ENCODE measurements around the gene TMEM182.

Gene TMEM182

GRCh38 chr2:102848366-102848839 lies 86.6 kb downstream of the TMEM182 start (continued):
- TF ChIP-seq KLF10 (tag by site-specific recombination; IDR thresholded peaks at IDR 0.05) (no peak), ZNF704 (tag by site-specific recombination; IDR thresholded peaks at IDR 0.05) (no peak), ZNF837 (tag by site-specific recombination; IDR thresholded peaks at IDR 0.05) (no peak), ZNF404 (tag by site-specific recombination; IDR thresholded peaks at IDR 0.05) (no peak), GLIS1 (tag by site-specific recombination; IDR thresholded peaks at IDR 0.05) (peak; percentile 49; the same call in 1 of the 2 replicates), ZNF596 (tag by site-specific recombination; IDR thresholded peaks at IDR 0.05) (no peak), ZIC2 (tag by site-specific recombination; IDR thresholded peaks at IDR 0.05) (no peak), ZNF155 (tag by site-specific recombination; IDR thresholded peaks at IDR 0.05) (no peak), GLIS2 (tag by site-specific recombination; IDR thresholded peaks at IDR 0.05) (peak; percentile 80), SP2 (tag by site-specific recombination; IDR thresholded peaks at IDR 0.05) (no peak), ZNF335 (tag by site-specific recombination; conservative IDR thresholded peaks at IDR 0.05) (peak; percentile 71; the same call in 1 of the 2 replicates), ZFP3 (tag by site-specific recombination; IDR thresholded peaks at IDR 0.05; ENCODE audit: low read depth) (no peak), ZNF221 (tag by site-specific recombination; IDR thresholded peaks at IDR 0.05; ENCODE audit: borderline replicate concordance) (no peak), HOXA7 (CRISPR knock-in tag; IDR thresholded peaks at IDR 0.05; ENCODE audit: borderline replicate concordance) (no peak), ZNF558 (tag by site-specific recombination; IDR thresholded peaks at IDR 0.05) (no peak), ZNF211 (tag by site-specific recombination; IDR thresholded peaks at IDR 0.05; ENCODE audit: low read depth) (no peak), ZNF561 (tag by site-specific recombination; IDR thresholded peaks at IDR 0.05; ENCODE audit: borderline replicate concordance) (peak; percentile 59; the same call in 1 of the 2 replicates), REPIN1 (tag by site-specific recombination; IDR thresholded peaks at IDR 0.05; ENCODE audit: low read depth) (no peak), OSR2 (tag by site-specific recombination; IDR thresholded peaks at IDR 0.05) (peak; percentile 54; the same call in 1 of the 2 replicates), ZFP69B (tag by site-specific recombination; IDR thresholded peaks at IDR 0.05) (no peak), SCRT2 (tag by site-specific recombination; IDR thresholded peaks at IDR 0.05) (no peak), SCRT1 (tag by site-specific recombination; IDR thresholded peaks at IDR 0.05; ENCODE audit: borderline replicate concordance) (no peak), ZNF19 (tag by site-specific recombination; IDR thresholded peaks at IDR 0.05; ENCODE audit: low read depth) (no peak), ZBTB20 (tag by site-specific recombination; IDR thresholded peaks at IDR 0.05) (no peak)
- TF ChIP-seq, protein P1, sequence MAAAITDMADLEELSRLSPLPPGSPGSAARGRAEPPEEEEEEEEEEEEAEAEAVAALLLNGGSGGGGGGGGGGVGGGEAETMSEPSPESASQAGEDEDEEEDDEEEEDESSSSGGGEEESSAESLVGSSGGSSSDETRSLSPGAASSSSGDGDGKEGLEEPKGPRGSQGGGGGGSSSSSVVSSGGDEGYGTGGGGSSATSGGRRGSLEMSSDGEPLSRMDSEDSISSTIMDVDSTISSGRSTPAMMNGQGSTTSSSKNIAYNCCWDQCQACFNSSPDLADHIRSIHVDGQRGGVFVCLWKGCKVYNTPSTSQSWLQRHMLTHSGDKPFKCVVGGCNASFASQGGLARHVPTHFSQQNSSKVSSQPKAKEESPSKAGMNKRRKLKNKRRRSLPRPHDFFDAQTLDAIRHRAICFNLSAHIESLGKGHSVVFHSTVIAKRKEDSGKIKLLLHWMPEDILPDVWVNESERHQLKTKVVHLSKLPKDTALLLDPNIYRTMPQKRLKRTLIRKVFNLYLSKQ (tag by site-specific recombination; IDR thresholded peaks at IDR 0.05; ENCODE audit: borderline replicate concordance): no peak
- TF ChIP-seq, protein P2, sequence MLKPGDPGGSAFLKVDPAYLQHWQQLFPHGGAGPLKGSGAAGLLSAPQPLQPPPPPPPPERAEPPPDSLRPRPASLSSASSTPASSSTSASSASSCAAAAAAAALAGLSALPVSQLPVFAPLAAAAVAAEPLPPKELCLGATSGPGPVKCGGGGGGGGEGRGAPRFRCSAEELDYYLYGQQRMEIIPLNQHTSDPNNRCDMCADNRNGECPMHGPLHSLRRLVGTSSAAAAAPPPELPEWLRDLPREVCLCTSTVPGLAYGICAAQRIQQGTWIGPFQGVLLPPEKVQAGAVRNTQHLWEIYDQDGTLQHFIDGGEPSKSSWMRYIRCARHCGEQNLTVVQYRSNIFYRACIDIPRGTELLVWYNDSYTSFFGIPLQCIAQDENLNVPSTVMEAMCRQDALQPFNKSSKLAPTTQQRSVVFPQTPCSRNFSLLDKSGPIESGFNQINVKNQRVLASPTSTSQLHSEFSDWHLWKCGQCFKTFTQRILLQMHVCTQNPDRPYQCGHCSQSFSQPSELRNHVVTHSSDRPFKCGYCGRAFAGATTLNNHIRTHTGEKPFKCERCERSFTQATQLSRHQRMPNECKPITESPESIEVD (tag by site-specific recombination; IDR thresholded peaks at IDR 0.05): no peak
- TF ChIP-seq, protein P3, sequence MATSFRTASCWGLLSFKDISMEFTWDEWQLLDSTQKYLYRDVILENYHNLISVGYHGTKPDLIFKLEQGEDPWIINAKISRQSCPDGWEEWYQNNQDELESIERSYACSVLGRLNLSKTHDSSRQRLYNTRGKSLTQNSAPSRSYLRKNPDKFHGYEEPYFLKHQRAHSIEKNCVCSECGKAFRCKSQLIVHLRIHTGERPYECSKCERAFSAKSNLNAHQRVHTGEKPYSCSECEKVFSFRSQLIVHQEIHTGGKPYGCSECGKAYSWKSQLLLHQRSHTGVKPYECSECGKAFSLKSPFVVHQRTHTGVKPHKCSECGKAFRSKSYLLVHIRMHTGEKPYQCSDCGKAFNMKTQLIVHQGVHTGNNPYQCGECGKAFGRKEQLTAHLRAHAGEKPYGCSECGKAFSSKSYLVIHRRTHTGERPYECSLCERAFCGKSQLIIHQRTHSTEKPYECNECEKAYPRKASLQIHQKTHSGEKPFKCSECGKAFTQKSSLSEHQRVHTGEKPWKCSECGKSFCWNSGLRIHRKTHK (tag by site-specific recombination; IDR thresholded peaks at IDR 0.05): no peak
- TF ChIP-seq, protein P4, sequence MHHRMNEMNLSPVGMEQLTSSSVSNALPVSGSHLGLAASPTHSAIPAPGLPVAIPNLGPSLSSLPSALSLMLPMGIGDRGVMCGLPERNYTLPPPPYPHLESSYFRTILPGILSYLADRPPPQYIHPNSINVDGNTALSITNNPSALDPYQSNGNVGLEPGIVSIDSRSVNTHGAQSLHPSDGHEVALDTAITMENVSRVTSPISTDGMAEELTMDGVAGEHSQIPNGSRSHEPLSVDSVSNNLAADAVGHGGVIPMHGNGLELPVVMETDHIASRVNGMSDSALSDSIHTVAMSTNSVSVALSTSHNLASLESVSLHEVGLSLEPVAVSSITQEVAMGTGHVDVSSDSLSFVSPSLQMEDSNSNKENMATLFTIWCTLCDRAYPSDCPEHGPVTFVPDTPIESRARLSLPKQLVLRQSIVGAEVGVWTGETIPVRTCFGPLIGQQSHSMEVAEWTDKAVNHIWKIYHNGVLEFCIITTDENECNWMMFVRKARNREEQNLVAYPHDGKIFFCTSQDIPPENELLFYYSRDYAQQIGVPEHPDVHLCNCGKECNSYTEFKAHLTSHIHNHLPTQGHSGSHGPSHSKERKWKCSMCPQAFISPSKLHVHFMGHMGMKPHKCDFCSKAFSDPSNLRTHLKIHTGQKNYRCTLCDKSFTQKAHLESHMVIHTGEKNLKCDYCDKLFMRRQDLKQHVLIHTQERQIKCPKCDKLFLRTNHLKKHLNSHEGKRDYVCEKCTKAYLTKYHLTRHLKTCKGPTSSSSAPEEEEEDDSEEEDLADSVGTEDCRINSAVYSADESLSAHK (tag by site-specific recombination; IDR thresholded peaks at IDR 0.05): no peak

All from HEK293 (cell line).